ENCODE data around the gene B3GNT8. TPM values are rescaled to one million over a fixed set of nuclear protein-coding genes. Genes with fewer than 3 reads are reported as not detected.

B3GNT8 gene
- total RNA-seq, 5 donors from 2014 or later (not counting 1 experiment from before 2014, with no cell fraction given) = 0.76 to 5.0 (median 1.3) TPM

DNA sequence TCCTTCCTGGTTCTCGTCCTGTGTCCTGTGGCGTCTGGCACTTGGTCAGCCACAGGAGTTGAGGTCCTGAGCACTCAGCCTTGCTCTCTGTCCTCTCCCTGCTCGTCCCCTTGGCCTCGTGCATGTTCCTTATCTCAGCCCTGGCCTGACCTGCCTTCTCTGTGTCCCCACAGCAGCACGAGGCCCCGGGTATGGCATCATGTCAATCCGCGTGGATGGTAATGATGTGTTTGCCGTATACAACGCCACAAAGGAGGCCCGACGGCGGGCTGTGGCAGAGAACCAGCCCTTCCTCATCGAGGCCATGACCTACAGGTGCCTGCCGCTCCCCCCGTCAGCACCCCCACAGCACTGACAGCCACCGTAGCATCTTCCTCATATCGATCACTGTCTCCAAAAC, 4.7 kb downstream of the B3GNT8 start:
- Histone ChIP-seq H3K27ac (ENCODE audit: low read length) (no peak overlapping the region), H3K36me3 (ENCODE audit: control insufficient read depth in 2 of 2, extremely low read depth in 1 of 2, insufficient read depth in 1 of 2, low read length in 1 of 2) (peaks cover 24 to 64% of the 10 kb centered on the region in 2 donors), H3K9me3 (no peaks in the 10 kb centered on the region), H3K27me3 (replicated peaks in 1 of 2; ENCODE audit: control insufficient read depth in 2 of 2, extremely low read depth in 1 of 2, insufficient read depth in 2 of 2, low read length in 1 of 2) (no peaks in the 10 kb centered on the region), H3K4me1 (ENCODE audit: control insufficient read depth in 1 of 2, extremely low read depth in 1 of 2, insufficient read depth in 2 of 2, low read length in 2 of 2) (peaks cover 0 to 20% of the 10 kb centered on the region in 2 experiments), H3K4me3 (ENCODE audit: control insufficient read depth in 1 of 2, extremely low read depth in 1 of 2, low read length in 1 of 2) (no peak overlapping the region)
- DNase-seq (no peak), ATAC-seq (replicated peaks in 1 of 4) (no peak)
- ChIA-PET POLR2A (no interaction called here), CTCF (no interaction called here)
- WGBS (ENCODE audit: insufficient coverage) = 86% methylated on average over 18 of the region's 18 CpGs
- Mint-ChIP-seq H3K36me3 (peaks cover 39% of the 10 kb centered on the region), H3K9me3 (no peaks in the 10 kb centered on the region), H3K27me3 (no peaks in the 10 kb centered on the region), H3K4me1 (peaks cover 9 to 14% (median 12%) of the 10 kb centered on the region in 3 donors), H3K27ac (no peak overlapping the region), H3K4me3 (no peak overlapping the region)

DNA sequence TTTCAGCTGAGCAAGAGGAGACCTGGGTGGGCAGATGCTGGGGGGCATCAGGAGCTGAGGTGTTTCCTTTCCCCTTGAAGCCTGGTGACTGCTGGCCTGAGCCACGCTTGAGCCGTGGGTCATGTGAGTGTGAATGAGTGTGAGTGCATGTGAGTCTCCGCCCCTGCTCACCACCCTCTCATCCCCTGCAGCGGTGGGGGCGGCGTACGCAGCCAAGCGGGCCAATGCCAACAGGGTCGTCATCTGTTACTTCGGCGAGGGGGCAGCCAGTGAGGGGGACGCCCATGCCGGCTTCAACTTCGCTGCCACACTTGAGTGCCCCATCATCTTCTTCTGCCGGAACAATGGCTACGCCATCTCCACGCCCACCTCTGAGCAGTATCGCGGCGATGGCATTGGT, 5.2 kb downstream of the B3GNT8 start:
- no peak overlapping the region for H3K4me3 Mint-ChIP-seq
- peaks cover 0 to 15% of the 10 kb centered on the region in 2 experiments for H3K4me1 ChIP-seq (ENCODE audit: control insufficient read depth in 1 of 2, extremely low read depth in 1 of 2, insufficient read depth in 2 of 2, low read length in 2 of 2)
- H3K27me3 ChIP-seq (replicated peaks in 1 of 2; ENCODE audit: control insufficient read depth in 2 of 2, extremely low read depth in 1 of 2, insufficient read depth in 2 of 2, low read length in 1 of 2) = no peaks in the 10 kb centered on the region
- no peak overlapping the region for H3K27ac Mint-ChIP-seq
- no peak for DNase-seq
- 98% methylated on average over 17 of the region's 20 CpGs for WGBS (ENCODE audit: insufficient coverage)
- H3K4me1 Mint-ChIP-seq = peaks cover 4 to 11% (median 10%) of the 10 kb centered on the region in 3 donors
- POLR2A ChIA-PET = no interaction called here
- no peaks in the 10 kb centered on the region for H3K27me3 Mint-ChIP-seq
- no peaks in the 10 kb centered on the region for H3K9me3 Mint-ChIP-seq
- no peak overlapping the region for H3K4me3 ChIP-seq (ENCODE audit: control insufficient read depth in 1 of 2, extremely low read depth in 1 of 2, low read length in 1 of 2)
- no peak overlapping the region for H3K27ac ChIP-seq (ENCODE audit: low read length)
- H3K36me3 Mint-ChIP-seq = peaks cover 43% of the 10 kb centered on the region
- ATAC-seq (replicated peaks in 1 of 4) = no peak
- CTCF ChIA-PET = no interaction called here
- H3K9me3 ChIP-seq = no peaks in the 10 kb centered on the region
- peaks cover 24 to 69% of the 10 kb centered on the region in 2 donors for H3K36me3 ChIP-seq (ENCODE audit: control insufficient read depth in 2 of 2, extremely low read depth in 1 of 2, insufficient read depth in 1 of 2, low read length in 1 of 2)

- Histone ChIP-seq H3K9me3 (no peaks in the 10 kb centered on the region), H3K4me1 (ENCODE audit: control insufficient read depth in 1 of 2, extremely low read depth in 1 of 2, insufficient read depth in 2 of 2, low read length in 2 of 2) (peaks cover 0 to 9% of the 10 kb centered on the region in 2 experiments), H3K27me3 (replicated peaks in 1 of 2; ENCODE audit: control insufficient read depth in 2 of 2, extremely low read depth in 1 of 2, insufficient read depth in 2 of 2, low read length in 1 of 2) (no peaks in the 10 kb centered on the region), H3K4me3 (ENCODE audit: control insufficient read depth in 1 of 2, extremely low read depth in 1 of 2, low read length in 1 of 2) (no peak overlapping the region), H3K27ac (ENCODE audit: low read length) (no peak overlapping the region), H3K36me3 (ENCODE audit: control insufficient read depth in 2 of 2, extremely low read depth in 1 of 2, insufficient read depth in 1 of 2, low read length in 1 of 2) (peaks cover 27 to 75% of the 10 kb centered on the region in 2 donors)
- ATAC-seq (replicated peaks in 1 of 4) (no peak), DNase-seq (no peak)
- Mint-ChIP-seq H3K4me1 (peaks cover 0 to 8% (median 7%) of the 10 kb centered on the region in 3 donors), H3K9me3 (no peaks in the 10 kb centered on the region), H3K27me3 (no peaks in the 10 kb centered on the region), H3K4me3 (no peak overlapping the region), H3K36me3 (peaks cover 44% of the 10 kb centered on the region), H3K27ac (no peak overlapping the region)
- ChIA-PET POLR2A (no interaction called here), CTCF (no interaction called here)
- WGBS (ENCODE audit: insufficient coverage) = 78% methylated on average over 6 of the region's 6 CpGs
Measured at GRCh38 chr19:41421314-41421713, 5.9 kb downstream of the B3GNT8 start.

- Histone ChIP-seq H3K4me3 (ENCODE audit: control insufficient read depth in 1 of 2, extremely low read depth in 1 of 2, low read length in 1 of 2) (no peak overlapping the region), H3K4me1 (ENCODE audit: control insufficient read depth in 1 of 2, extremely low read depth in 1 of 2, insufficient read depth in 2 of 2, low read length in 2 of 2) (peaks cover 0 to 3% of the 10 kb centered on the region in 2 experiments), H3K27ac (ENCODE audit: low read length) (no peak overlapping the region), H3K9me3 (no peaks in the 10 kb centered on the region), H3K27me3 (replicated peaks in 1 of 2; ENCODE audit: control insufficient read depth in 2 of 2, extremely low read depth in 1 of 2, insufficient read depth in 2 of 2, low read length in 1 of 2) (no peaks in the 10 kb centered on the region), H3K36me3 (ENCODE audit: control insufficient read depth in 2 of 2, extremely low read depth in 1 of 2, insufficient read depth in 1 of 2, low read length in 1 of 2) (peaks cover 28 to 81% of the 10 kb centered on the region in 2 donors)
- peaks cover 0 to 6% (median 5%) of the 10 kb centered on the region in 3 donors for H3K4me1 Mint-ChIP-seq
- CTCF ChIA-PET = no interaction called here
- DNase-seq = no peak
- H3K27me3 Mint-ChIP-seq = no peaks in the 10 kb centered on the region
- POLR2A ChIA-PET = interaction anchor here in 1 of 2 donors (0.7 kb wide), 1 partner anchor 10 kb away, joined by 4 read pairs; no protein-coding TSS in a partner anchor
- H3K4me3 Mint-ChIP-seq = no peak overlapping the region
- H3K36me3 Mint-ChIP-seq = peaks cover 46% of the 10 kb centered on the region
- no peak for ATAC-seq (replicated peaks in 1 of 4)
- no peak overlapping the region for H3K27ac Mint-ChIP-seq
- no peaks in the 10 kb centered on the region for H3K9me3 Mint-ChIP-seq
- 79% methylated on average over 4 of the region's 8 CpGs for WGBS (ENCODE audit: insufficient coverage)
Measured at GRCh38 chr19:41420101-41420880, 6.9 kb downstream of the B3GNT8 start.

- no peaks in the 10 kb centered on the region for H3K27me3 Mint-ChIP-seq
- ATAC-seq (replicated peaks in 1 of 4) = no peak
- no peaks in the 10 kb centered on the region for H3K4me1 Mint-ChIP-seq
- ChIA-PET CTCF (no interaction called here), POLR2A (no interaction called here)
- Histone ChIP-seq H3K36me3 (ENCODE audit: control insufficient read depth in 2 of 2, extremely low read depth in 1 of 2, insufficient read depth in 1 of 2, low read length in 1 of 2) (peaks cover 34 to 83% of the 10 kb centered on the region in 2 donors), H3K4me1 (ENCODE audit: control insufficient read depth in 1 of 2, extremely low read depth in 1 of 2, insufficient read depth in 2 of 2, low read length in 2 of 2) (no peaks in the 10 kb centered on the region), H3K27me3 (replicated peaks in 1 of 2; ENCODE audit: control insufficient read depth in 2 of 2, extremely low read depth in 1 of 2, insufficient read depth in 2 of 2, low read length in 1 of 2) (no peaks in the 10 kb centered on the region), H3K27ac (ENCODE audit: low read length) (no peak overlapping the region), H3K4me3 (ENCODE audit: control insufficient read depth in 1 of 2, extremely low read depth in 1 of 2, low read length in 1 of 2) (no peak overlapping the region), H3K9me3 (no peaks in the 10 kb centered on the region)
- 94% methylated on average over 11 of the region's 12 CpGs for WGBS (ENCODE audit: insufficient coverage)
- no peak for DNase-seq
- H3K36me3 Mint-ChIP-seq = peaks cover 52% of the 10 kb centered on the region
- H3K4me3 Mint-ChIP-seq = no peak overlapping the region
- no peak overlapping the region for H3K27ac Mint-ChIP-seq
- no peaks in the 10 kb centered on the region for H3K9me3 Mint-ChIP-seq
Measured at GRCh38 chr19:41416194-41416674, 10.9 kb downstream of the B3GNT8 start.

DNA sequence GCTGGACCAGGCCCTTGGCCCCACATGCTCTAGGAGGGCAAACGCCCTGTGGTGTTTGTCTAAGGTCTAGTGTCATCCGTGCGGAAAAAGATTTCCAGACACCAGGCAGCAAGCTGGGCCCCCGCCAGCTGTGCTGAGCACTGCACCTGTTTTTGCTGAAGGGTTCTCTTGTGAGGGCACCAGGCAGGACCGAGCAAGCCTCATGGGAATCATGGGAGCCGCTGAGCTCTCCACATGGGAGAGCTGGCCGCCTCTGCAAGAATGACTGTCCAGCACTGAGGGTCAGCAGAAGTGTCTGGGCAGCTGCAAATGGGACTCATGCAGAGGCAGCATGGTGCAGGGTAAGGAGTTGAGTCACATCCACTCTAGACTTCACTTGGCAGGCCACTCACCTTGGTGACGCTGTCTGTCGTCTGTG, 12.0 kb downstream of the B3GNT8 start:
- H3K36me3 Mint-ChIP-seq = peaks cover 46% of the 10 kb centered on the region
- Histone ChIP-seq H3K27me3 (replicated peaks in 1 of 2; ENCODE audit: control insufficient read depth in 2 of 2, extremely low read depth in 1 of 2, insufficient read depth in 2 of 2, low read length in 1 of 2) (no peaks in the 10 kb centered on the region), H3K27ac (ENCODE audit: low read length) (no peak overlapping the region), H3K36me3 (ENCODE audit: control insufficient read depth in 2 of 2, extremely low read depth in 1 of 2, insufficient read depth in 1 of 2, low read length in 1 of 2) (peaks cover 36 to 78% of the 10 kb centered on the region in 2 donors), H3K4me1 (ENCODE audit: control insufficient read depth in 1 of 2, extremely low read depth in 1 of 2, insufficient read depth in 2 of 2, low read length in 2 of 2) (peaks cover 0 to under 1% of the 10 kb centered on the region in 2 experiments), H3K4me3 (ENCODE audit: control insufficient read depth in 1 of 2, extremely low read depth in 1 of 2, low read length in 1 of 2) (no peak overlapping the region), H3K9me3 (no peaks in the 10 kb centered on the region)
- ATAC-seq (replicated peaks in 1 of 4) = no peak
- peaks cover 1 to 2% (median 1%) of the 10 kb centered on the region in 3 donors for H3K4me1 Mint-ChIP-seq
- no peak overlapping the region for H3K27ac Mint-ChIP-seq
- ChIA-PET CTCF (no interaction called here), POLR2A (no interaction called here)
- H3K27me3 Mint-ChIP-seq = no peaks in the 10 kb centered on the region
- no peak overlapping the region for H3K4me3 Mint-ChIP-seq
- no peaks in the 10 kb centered on the region for H3K9me3 Mint-ChIP-seq
- no peak for DNase-seq
- 88% methylated on average over 6 of the region's 9 CpGs for WGBS (ENCODE audit: insufficient coverage)

Data from T-cell (primary cell).